ENCODE data around the gene VAV3. TPM values are rescaled to one million over a fixed set of nuclear protein-coding genes. Genes with fewer than 3 reads are reported as not detected.

VAV3 gene
- total and polyA plus RNA-seq, 9 of the 15 experiments (the other 6 are each of a cell fraction or from before 2014, with no cell fraction given) = not detected

- BruUV-seq (replicated peaks) = no TSS peak
- Histone ChIP-seq H2AFZ (ENCODE audit: low read depth, low read length) (no peak overlapping the region), H3K4me3 (no peak overlapping the region), H3K9me3 (replicated peaks; ENCODE audit: control insufficient read depth, insufficient read depth, low read depth, low read length) (no peaks in the 10 kb centered on the region), H3K27me3 (ENCODE audit: control insufficient read depth in 2 of 2, insufficient read depth in 2 of 2, low read length in 2 of 2) (no peaks in the 10 kb centered on the region), H3K36me3 (ENCODE audit: control insufficient read depth, insufficient read depth, low read length) (no peaks in the 10 kb centered on the region), H3K4me2 (ENCODE audit: insufficient read depth, low read length) (no peak overlapping the region), H3K9me1 (ENCODE audit: control insufficient read depth, insufficient read depth, low read length) (no peaks in the 10 kb centered on the region), H3K79me2 (ENCODE audit: control insufficient read depth, insufficient read depth, low read length) (no peaks in the 10 kb centered on the region), H3K9ac (ENCODE audit: insufficient read depth in 1 of 2, low read depth in 2 of 2, low read length in 2 of 2) (no peak overlapping the region), H4K20me1 (replicated peaks; ENCODE audit: control insufficient read depth, insufficient read depth, low read length) (no peaks in the 10 kb centered on the region), H3K4me1 (replicated peaks in 1 of 2; ENCODE audit: control insufficient read depth in 2 of 2, insufficient read depth in 2 of 2, low read length in 2 of 2) (no peaks in the 10 kb centered on the region), H3K27ac (ENCODE audit: extremely low read depth, low read depth, low read length) (no peak overlapping the region)
- WGBS (ENCODE audit: insufficient coverage, low coverage, missing lambda C conversion rate) = 0% methylated on average over 1 of the region's 1 CpG
- ChIA-PET POLR2A (interaction anchor here (0.7 kb wide), 1 partner anchor 211 kb away, joined by 3 read pairs; no protein-coding TSS in a partner anchor), CTCF (ENCODE audit: low intra/inter-chr PET ratio) (no interaction called here)
- ATAC-seq (no peak), FAIRE-seq (no peak), DNase-seq (ENCODE audit: extremely low read depth in 1 of 4, low spot score in 3 of 4) (no peak)
- intact Hi-C loops (cut with micrococcal nuclease) = no loop called here
- in situ Hi-C loops (cut with MboI) = no loop called here
- TF ChIP-seq GATAD2B (IDR thresholded peaks at IDR 0.05; ENCODE audit: borderline replicate concordance) (no peak), ARID3A (IDR thresholded peaks at IDR 0.05; ENCODE audit: borderline replicate concordance, low read depth, low read length) (no peak), CREB3 (tag; conservative IDR thresholded peaks at IDR 0.05; ENCODE audit: low read depth) (no peak), ELF1 (tag; IDR thresholded peaks at IDR 0.05) (no peak), IFI16 (CRISPR knock-in tag; IDR thresholded peaks at IDR 0.05) (no peak), NCOA2 (IDR thresholded peaks at IDR 0.05; ENCODE audit: partially characterized antibody in 2 of 2) (no peak), HNRNPK (IDR thresholded peaks at IDR 0.05; ENCODE audit: low read depth, low read length, poor library complexity, severe bottlenecking) (no peak), ZNF316 (IDR thresholded peaks at IDR 0.05) (no peak), ATF7 (IDR thresholded peaks at IDR 0.05) (no peak), ID3 (CRISPR knock-in tag; IDR thresholded peaks at IDR 0.05) (no peak), ID3 (tag; IDR thresholded peaks at IDR 0.05) (no peak), ETV1 (tag; conservative IDR thresholded peaks at IDR 0.05; ENCODE audit: low read depth) (no peak), LCOR (CRISPR knock-in tag; IDR thresholded peaks at IDR 0.05) (no peak), NKRF (IDR thresholded peaks at IDR 0.05; ENCODE audit: borderline replicate concordance) (no peak), ZNF398 (CRISPR knock-in tag; IDR thresholded peaks at IDR 0.05) (no peak), GTF2A2 (tag; IDR thresholded peaks at IDR 0.05) (no peak), CHD2 (IDR thresholded peaks at IDR 0.05; ENCODE audit: low read depth, low read length) (no peak)
These were observed 124.3 kb downstream of the VAV3 start for GRCh38 chr1:107840725-107841124.
